Psoas muscle (tissue), 8 donors: ENCODE measurements around the gene KCTD2. TPM values are rescaled to one million over a fixed set of nuclear protein-coding genes. Genes with fewer than 3 reads are reported as not detected.
A peak's percentile ranks its signal among the peaks of the same experiment; 100 is the strongest.

Experiments
- ATAC-seq, 4 donors: fragments of 200-7000 bp; cut with Tn5 transposase; one replicate each; pipeline ENCODE4 v1.9.1; 2020; ENCODE audit warnings: moderate library complexity in 3 of 4, mild to moderate bottlenecking in 2 of 4
- DNase-seq, 2 donors: peaks; one replicate each; pipeline ENCODE4 v3.0.0-alpha.2; 2020
- H3K27ac ChIP-seq: fragments of 200-600 bp; one replicate; pipeline ENCODE4 v1.8.0; 2022
- H3K27me3 ChIP-seq, 3 donors: fragments of 200-600 bp in 1 of 3; one replicate each; pipeline versions ENCODE4 v1.6.1 to v1.8.0; 2013 to 2022; ENCODE audit warnings: low read length in 2 of 3, mild to moderate bottlenecking in 2 of 3, moderate library complexity in 1 of 3; ENCODE audit not compliant: insufficient read depth in 3 of 3
- H3K36me3 ChIP-seq, 2 donors: fragments of 200-600 bp in 1 of 2; one replicate each; pipeline versions ENCODE4 v1.6.1 to v1.8.0; 2013 to 2022; ENCODE audit warnings: low read depth in 1 of 2, mild to moderate bottlenecking in 1 of 2, moderate library complexity in 1 of 2; ENCODE audit not compliant: insufficient read depth in 1 of 2
- H3K4me1 ChIP-seq: fragments of 200-600 bp; one replicate; pipeline ENCODE4 v1.8.0; 2022
- H3K4me3 ChIP-seq: fragments of 200-600 bp; one replicate; pipeline ENCODE4 v1.8.0; 2022; ENCODE audit warnings: mild to moderate bottlenecking
- H3K9me3 ChIP-seq: fragments of 200-600 bp; one replicate; pipeline ENCODE4 v1.8.0; 2022
- CTCF ChIP-seq: fragments of 200-600 bp; IDR thresholded peaks from one replicate; pipeline ENCODE4 v1.8.0; 2022; ENCODE audit warnings: antibody characterized with exemption
- WGBS, 3 donors: extraction: QIAGEN DNeasy Blood & Tissue Kit; methylation state at CpG; one replicate each; pipeline versions ENCODE4 v1.1.6 to v1.1.7; 2013; 5-methylcytosine and 5-hydroxymethylcytosine counted together
- intact Hi-C, 2 donors: fragments of 100-400 bp; cut with DNase I; formaldehyde crosslinking; loops; one replicate each; pipeline versions ENCODE4 v1.11.0 to v1.14.2; 2022
- polyA plus RNA-seq, 3 donors: library from polyadenylated mRNA; stranded (reverse); fragments of 200-250 nt; gene quantifications; one replicate each; pipeline ENCODE4 v1.2.3, GENCODE V29; 2013
- total RNA-seq, 4 donors: library from RNA; stranded (reverse); fragmentation: NEBNext Ultra II Directional in 2 of 4; extraction: Animal tissue kit (Norgen Biotek cat#: 25700) in 2 of 4; gene quantifications; one replicate each; pipeline versions ENCODE4 v1.2.1 to v1.2.4, GENCODE V29; 2021 to 2023
- donor health status: healthy with polysubstance abuse.
- donor health status: DM: no; HTN: no; CAD: no; lungs with moderate emphysema.
- donor health status: Bipolar disorder and iron deficiency.
- donor health status: healthy.
- donor health status: DM: yes; HTN: yes; CAD: no.
- donor health status: DM: no; HTN: no; CAD: no.
- donor health status: DM: no; HTN: no; CAD: no.
- donor health status: DM: yes; HTN: yes; CAD: no.

Gene KCTD2
- total and polyA plus RNA-seq, 7 donors: 26.9 to 71.2 (median 34.5) TPM

- peak; percentile 70 to 81 for DNase-seq
- ATAC-seq: peak; percentile 60 to 83 (median 68)
- Histone ChIP-seq H3K4me3 (peak overlapping the region; percentile 84), H3K9me3 (no peaks in the 10 kb centered on the region), H3K27me3 (no peaks in the 10 kb centered on the region), H3K27ac (peak overlapping the region; percentile 85), H3K4me1 (peaks cover 15% of the 10 kb centered on the region), H3K36me3 (peaks cover 0 to 2% of the 10 kb centered on the region in 2 donors)
- 15 to 26% (median 21%) methylated on average over 13 of the region's 13 CpGs for WGBS, 3 donors
- intact Hi-C loops: loop anchor here in 1 of 2 donors (5.0 kb wide), 1 partner anchor 49 kb away; no protein-coding TSS in a partner anchor
- TF ChIP-seq CTCF: no peak
These were observed 35.5 kb upstream of the KCTD2 start for GRCh38 chr17:75011401-75012095.

GRCh38 chr17:75012096-75012345 is 35.0 kb upstream of the KCTD2 start:
- intact Hi-C loops: loop anchor here in 1 of 2 donors (5.0 kb wide), 1 partner anchor 50 kb away; no protein-coding TSS in a partner anchor
- peaks cover 15% of the 10 kb centered on the region for H3K4me1 ChIP-seq
- DNase-seq: no peak
- no peaks in the 10 kb centered on the region for H3K27me3 ChIP-seq
- peak overlapping the region; percentile 84 for H3K4me3 ChIP-seq
- no peaks in the 10 kb centered on the region for H3K9me3 ChIP-seq
- no peak for TF ChIP-seq CTCF
- 10 to 12% (median 10%) methylated on average over 5 of the region's 5 CpGs for WGBS, 3 donors
- H3K27ac ChIP-seq: peak overlapping the region; percentile 85
- no peak for ATAC-seq
- peaks cover 0 to 7% of the 10 kb centered on the region in 2 donors for H3K36me3 ChIP-seq

- H3K4me3 ChIP-seq: peak within 1 kb of the TSS; percentile 84
- no peaks in the 10 kb centered on the region for H3K9me3 ChIP-seq
- peaks cover 0 to 12% of the 10 kb centered on the region in 2 donors for H3K36me3 ChIP-seq
- intact Hi-C loops: loop anchor here in 1 of 2 donors (5.0 kb wide), 1 partner anchor 50 kb away; no protein-coding TSS in a partner anchor
- peak; percentile 94 to 97 (median 96) for ATAC-seq
- DNase-seq: peak; percentile 86 to 92
- peak; percentile 64 for TF ChIP-seq CTCF
- 1% methylated on average over 52 to 63 of the region's 63 CpGs for WGBS, 3 donors
- peak within 1 kb of the TSS; percentile 85 for H3K27ac ChIP-seq
- no peaks in the 10 kb centered on the region for H3K27me3 ChIP-seq
- H3K4me1 ChIP-seq: peaks cover 15% of the 10 kb centered on the region
These were observed 34.5 kb upstream of the KCTD2 start, which contains the start of gene MRPL58 for GRCh38 chr17:75012346-75013091. Gene MRPL58 (plus strand): TSS chr17:75012670. CDS start chr17:75012687, 17 bp downstream.

GRCh38 chr17:75013092-75013559 is 33.9 kb upstream of the KCTD2 start:
- TF ChIP-seq CTCF: no peak
- H3K27me3 ChIP-seq: no peaks in the 10 kb centered on the region
- DNase-seq: no peak
- H3K9me3 ChIP-seq: no peaks in the 10 kb centered on the region
- intact Hi-C loops: loop anchor here in 1 of 2 donors (5.0 kb wide), 1 partner anchor 51 kb away; no protein-coding TSS in a partner anchor
- peak overlapping the region; percentile 84 for H3K4me3 ChIP-seq
- 0 to 1% (median 0%) methylated on average over 10 of the region's 10 CpGs for WGBS, 3 donors
- H3K4me1 ChIP-seq: peaks cover 15% of the 10 kb centered on the region
- H3K27ac ChIP-seq: peak overlapping the region; percentile 85
- peaks cover 0 to 18% of the 10 kb centered on the region in 2 donors for H3K36me3 ChIP-seq
- ATAC-seq: no peak
